Adrenal gland (tissue), 12 donors: ENCODE data around the gene PLEKHG4B. TPM values are rescaled to one million over a fixed set of nuclear protein-coding genes. Genes with fewer than 3 reads are reported as not detected.

Experiments used
- DNase-seq, 7 donors: peaks; one replicate each; pipeline ENCODE4 v3.0.0-alpha.2; 2019 to 2020
- H3K27ac ChIP-seq, 5 donors: fragments of 200-600 bp; sonication (generic) in 4 of 5; 1 replicate in 3 of 5; 2 replicates in 2 of 5; pipeline versions ENCODE4 v1.5.1 to v1.8.0; 2016 to 2020; ENCODE audit warnings: mild to moderate bottlenecking in 1 of 5
- H3K27me3 ChIP-seq: fragments of 200-600 bp; 2 replicates; pipeline ENCODE4 v1.8.0; 2021
- H3K36me3 ChIP-seq, 2 donors: fragments of 200-600 bp; replicated peaks in 1 of 2; 1 replicate in 1 of 2; 2 replicates in 1 of 2; pipeline versions ENCODE4 v1.5.1 to v1.8.0; 2018 to 2022
- H3K4me1 ChIP-seq, 2 donors: fragments of 200-600 bp; replicated peaks in 1 of 2; 1 replicate in 1 of 2; 2 replicates in 1 of 2; pipeline versions ENCODE4 v1.5.1 to v1.8.0; 2018 to 2021
- H3K4me3 ChIP-seq, 4 donors: fragments of 200-600 bp; sonication (generic) in 3 of 4; one replicate each; pipeline ENCODE4 v1.5.1; 2016 to 2018
- H3K9me3 ChIP-seq, 3 donors: fragments of 200-600 bp; sonication (generic) in 1 of 3; replicated peaks in 1 of 3; 1 replicate in 2 of 3; 2 replicates in 1 of 3; pipeline versions ENCODE4 v1.5.1 to v1.8.0; 2016 to 2021
- CTCF ChIP-seq, 6 experiments: fragments of 450-650 bp in 4 of 6; fragments of 200-600 bp in 2 of 6; sonication (generic) in 1 of 6; IDR thresholded peaks; 1 replicate in 5 of 6; 2 replicates in 1 of 6; pipeline versions ENCODE4 v1.5.1 to v1.8.0; 2016 to 2021; ENCODE audit warnings: antibody characterized with exemption in 6 of 6, mild to moderate bottlenecking in 2 of 6, moderate library complexity in 1 of 6
- POLR2A ChIP-seq, 2 donors: fragments of 450-650 bp; IDR thresholded peaks; one replicate each; pipeline ENCODE4 v1.6.1; 2017; ENCODE audit warnings: antibody characterized with exemption in 2 of 2, mild to moderate bottlenecking in 2 of 2, moderate library complexity in 1 of 2
- WGBS, 4 donors: extraction: QIAGEN DNeasy Blood & Tissue Kit in 2 of 4; methylation state at CpG; one replicate each; pipeline versions ENCODE4 v1.1.5 to v1.1.7; 2013 to 2017; 5-methylcytosine and 5-hydroxymethylcytosine counted together
- intact Hi-C, 2 donors: fragments of 100-400 bp; cut with DNase I; formaldehyde crosslinking; loops; one replicate each; pipeline versions ENCODE4 v1.14.1 to v1.15.0; 2022 to 2023
- polyA plus RNA-seq, 3 donors: library from polyadenylated mRNA; stranded (reverse); fragments of 200-250 nt in 2 of 3; fragments of 350-450 nt in 1 of 3; fragmentation: Illumina TruSeq in 1 of 3; extraction: RNeasy Lipid Tissue Mini Kit (QIAGEN cat#74804) in 1 of 3; gene quantifications; one replicate each; pipeline ENCODE4 v1.2.3, GENCODE V29; 2013 to 2014
- total RNA-seq, 9 donors: library from RNA; depleted of rRNA in 4 of 9; stranded (reverse); fragments of >200 nt in 4 of 9; fragments of 120-200 nt in 1 of 9; fragmentation: NEBNext Ultra II Directional in 1 of 9; extraction: Animal tissue kit (Norgen Biotek cat#: 25700) in 1 of 9; gene quantifications; one replicate each; pipeline versions ENCODE4 v1.1.0 to v1.2.4, GENCODE V29; 2013 to 2023
- donor health status: healthy with polysubstance abuse.
- donor health status: Bipolar disorder and iron deficiency.
- donor health status: DM: yes; HTN: yes; CAD: no.
- donor health status: DM: no; HTN: no; CAD: no.
- donor health status: DM: no; HTN: no; CAD: no.
- donor health status: DM: yes; HTN: yes; CAD: no.

Gene PLEKHG4B
- total and polyA plus RNA-seq, 12 donors, result 0.03 to 3.4 (median 0.12) TPM

- Histone ChIP-seq H3K4me3 (no peak overlapping the region), H3K27ac (no peak overlapping the region), H3K9me3 (no peaks in the 10 kb centered on the region), H3K4me1 (peaks cover 0 to 4% of the 10 kb centered on the region in 2 donors), H3K36me3 (no peaks in the 10 kb centered on the region), H3K27me3 (peaks cover 22% of the 10 kb centered on the region)
- DNase-seq, result peak in 1 of 7 donors; percentile 11
- intact Hi-C loops, result no loop called here
- whole genome bisulfite sequencing, 4 donors, result 12 to 14% (median 14%) methylated on average over 20 to 31 of the region's 37 CpGs
- no peak for TF ChIP-seq CTCF (IDR thresholded peaks at IDR 0.05)
- TF ChIP-seq POLR2A (IDR thresholded peaks at IDR 0.05), result no peak
These were observed 643 bp downstream of the PLEKHG4B start for GRCh38 chr5:92401-93220.

GRCh38 chr5:93221-93980 is 1.4 kb downstream of the PLEKHG4B start:
- Histone ChIP-seq H3K4me3 (no peak overlapping the region), H3K4me1 (peaks cover 0 to 4% of the 10 kb centered on the region in 2 donors), H3K27ac (no peak overlapping the region), H3K9me3 (no peaks in the 10 kb centered on the region), H3K27me3 (peaks cover 22% of the 10 kb centered on the region), H3K36me3 (no peaks in the 10 kb centered on the region)
- DNase-seq, result peak in 1 of 7 donors; percentile 29
- TF ChIP-seq POLR2A (IDR thresholded peaks at IDR 0.05) (no peak), CTCF (IDR thresholded peaks at IDR 0.05) (no peak)
- intact Hi-C loops, result no loop called here
- 75 to 86% (median 82%) methylated on average over 12 to 15 of the region's 15 CpGs for WGBS, 4 donors

- no peak for TF ChIP-seq CTCF (IDR thresholded peaks at IDR 0.05)
- TF ChIP-seq POLR2A (IDR thresholded peaks at IDR 0.05), result no peak
- Histone ChIP-seq H3K4me1 (peaks cover 0 to 4% of the 10 kb centered on the region in 2 donors), H3K27me3 (peaks cover 23% of the 10 kb centered on the region), H3K9me3 (no peaks in the 10 kb centered on the region), H3K36me3 (no peaks in the 10 kb centered on the region), H3K4me3 (no peak overlapping the region), H3K27ac (no peak overlapping the region)
- DNase-seq, result peak in 1 of 7 donors; percentile 24
- WGBS, 4 donors, result 80 to 90% (median 87%) methylated on average over 9 to 11 of the region's 11 CpGs
- intact Hi-C loops, result no loop called here
These were observed 2.3 kb downstream of the PLEKHG4B start for GRCh38 chr5:94113-94892.
